Measurements from ENCODE around the gene CDR2. TPM values are rescaled to one million over a fixed set of nuclear protein-coding genes. Genes with fewer than 3 reads are reported as not detected.
A peak's percentile ranks its signal among the peaks of the same experiment; 100 is the strongest.

CDR2 gene
- total RNA-seq, 1 donor from 2014 or later = 57.6 TPM

DNA sequence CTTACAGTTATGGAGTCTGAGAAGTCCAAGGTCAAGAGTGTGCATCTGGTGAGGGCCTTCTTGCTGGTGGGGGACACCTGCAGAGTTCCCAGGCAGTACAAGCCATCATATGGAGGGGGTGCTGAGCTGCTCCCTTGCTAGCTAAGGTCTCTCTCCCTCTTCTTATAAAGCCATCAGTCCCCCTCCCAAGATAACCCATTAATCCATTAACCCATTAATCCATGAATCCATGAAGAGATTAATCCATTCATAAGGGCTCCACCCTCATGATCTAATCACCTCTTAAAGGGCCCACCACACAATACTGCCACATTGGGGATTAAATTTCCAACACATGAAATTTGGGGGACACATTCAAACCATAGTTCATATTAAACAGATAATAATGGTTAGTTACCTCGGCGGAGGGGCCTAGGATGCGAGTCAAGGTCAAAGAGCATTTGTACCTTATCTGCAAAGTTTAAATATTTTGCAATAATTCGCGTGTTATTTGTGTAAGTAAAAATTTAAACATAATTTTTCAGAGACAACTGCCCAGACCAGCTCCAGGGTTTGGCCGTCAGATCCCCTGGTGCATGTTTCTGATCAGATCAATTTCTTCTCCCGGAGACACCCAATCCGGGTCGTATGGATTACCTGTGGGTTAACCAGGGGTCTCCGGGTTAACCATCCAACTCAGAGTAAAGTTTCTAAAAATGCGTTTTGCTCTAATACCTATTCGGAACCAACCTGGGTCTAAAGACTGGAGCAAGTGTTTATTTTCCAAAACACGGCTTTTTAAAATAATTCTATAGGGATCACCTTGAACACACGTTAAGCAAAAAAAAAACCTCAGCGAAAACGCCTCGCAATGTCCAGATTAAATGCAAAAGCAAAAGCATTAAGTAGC, 78.0 kb downstream of the CDR2 start:
- Mint-ChIP-seq H3K27ac (ENCODE audit: unreplicated experiment) (peak overlapping the region; percentile 26), H3K4me1 (ENCODE audit: low read depth, unreplicated experiment) (peaks cover 4% of the 10 kb centered on the region), H3K4me3 (ENCODE audit: unreplicated experiment) (peak overlapping the region; percentile 87), H3K9me3 (ENCODE audit: unreplicated experiment) (no peaks in the 10 kb centered on the region), H3K36me3 (ENCODE audit: low read depth, unreplicated experiment) (peaks cover 2% of the 10 kb centered on the region), H3K27me3 (ENCODE audit: low read depth, unreplicated experiment) (no peaks in the 10 kb centered on the region)
- Histone ChIP-seq H3K79me2 (ENCODE audit: insufficient read depth, low read length) (peaks cover 28% of the 10 kb centered on the region), H3K4me1 (ENCODE audit: insufficient read depth, low read length) (no peaks in the 10 kb centered on the region), H3K36me3 (ENCODE audit: insufficient read depth, low read length) (no peaks in the 10 kb centered on the region), H3K27ac (ENCODE audit: low read depth, low read length) (peak overlapping the region; percentile 3), H3K4me2 (ENCODE audit: low read length) (peak overlapping the region; percentile 86), H3K9me3 (ENCODE audit: insufficient read depth, low read depth, low read length) (no peaks in the 10 kb centered on the region), H4K20me1 (ENCODE audit: insufficient read depth, low read length) (peaks cover 34% of the 10 kb centered on the region), H3K9ac (ENCODE audit: low read length) (peak overlapping the region; percentile 80), H3K4me3 (ENCODE audit: insufficient read depth, low read depth, low read length) (peak overlapping the region; percentile 87), H2AFZ (ENCODE audit: low read depth, low read length) (peak overlapping the region; percentile 46), H3K27me3 (ENCODE audit: insufficient read depth, low read length) (no peaks in the 10 kb centered on the region)
- no peak for TF ChIP-seq EZH2 (IDR thresholded peaks at IDR 0.05; ENCODE audit: insufficient read depth, low read length)
- TF ChIP-seq, protein P1, sequence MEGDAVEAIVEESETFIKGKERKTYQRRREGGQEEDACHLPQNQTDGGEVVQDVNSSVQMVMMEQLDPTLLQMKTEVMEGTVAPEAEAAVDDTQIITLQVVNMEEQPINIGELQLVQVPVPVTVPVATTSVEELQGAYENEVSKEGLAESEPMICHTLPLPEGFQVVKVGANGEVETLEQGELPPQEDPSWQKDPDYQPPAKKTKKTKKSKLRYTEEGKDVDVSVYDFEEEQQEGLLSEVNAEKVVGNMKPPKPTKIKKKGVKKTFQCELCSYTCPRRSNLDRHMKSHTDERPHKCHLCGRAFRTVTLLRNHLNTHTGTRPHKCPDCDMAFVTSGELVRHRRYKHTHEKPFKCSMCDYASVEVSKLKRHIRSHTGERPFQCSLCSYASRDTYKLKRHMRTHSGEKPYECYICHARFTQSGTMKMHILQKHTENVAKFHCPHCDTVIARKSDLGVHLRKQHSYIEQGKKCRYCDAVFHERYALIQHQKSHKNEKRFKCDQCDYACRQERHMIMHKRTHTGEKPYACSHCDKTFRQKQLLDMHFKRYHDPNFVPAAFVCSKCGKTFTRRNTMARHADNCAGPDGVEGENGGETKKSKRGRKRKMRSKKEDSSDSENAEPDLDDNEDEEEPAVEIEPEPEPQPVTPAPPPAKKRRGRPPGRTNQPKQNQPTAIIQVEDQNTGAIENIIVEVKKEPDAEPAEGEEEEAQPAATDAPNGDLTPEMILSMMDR (IDR thresholded peaks at IDR 0.05; ENCODE audit: insufficient read depth, low read depth, low read length) = no peak
- DNase-seq (ENCODE audit: low read depth) (no peak), FAIRE-seq (no peak)

Other genes with a start within 250 kb of the CDR2 start
- not detected in 2 replicates for gene SDR42E2, start 212.1 kb downstream of the CDR2 start, total RNA-seq
- gene EEF2K, start 168.3 kb downstream of the CDR2 start, total RNA-seq = 20.9 and 24.4 TPM in 2 replicates
- gene POLR3E, start 77.2 kb downstream of the CDR2 start, total RNA-seq = 30.3 and 32.5 TPM in 2 replicates
- 135 and 180 TPM in 2 replicates for gene NPIPB5, start 136.3 kb upstream of the CDR2 start, total RNA-seq

All from astrocyte (in vitro differentiated cells and primary cell).